Left kidney (tissue), 2 donors: ENCODE measurements around the gene EHBP1L1. TPM values are rescaled to one million over a fixed set of nuclear protein-coding genes. Genes with fewer than 3 reads are reported as not detected.

Experiments
- DNase-seq: peaks from one replicate; pipeline ENCODE4 v3.0.0-alpha.2; 2013
- polyA plus RNA-seq: library from polyadenylated mRNA; unstranded; fragments of 120-200 nt; gene quantifications from one replicate; pipeline ENCODE4 v1.2.1, GENCODE V29; 2013; ENCODE audit not compliant: insufficient read length

The EHBP1L1 gene
- polyA plus RNA-seq, 1 donor, result 19.0 TPM

GRCh38 chr11:65616575-65617001, 40.7 kb downstream of the EHBP1L1 start:
- no peak for DNase-seq

GRCh38 chr11:65617136-65617850, 41.4 kb downstream of the EHBP1L1 start:
- DNase-seq, result no peak

GRCh38 chr11:65617990-65618751, 42.3 kb downstream of the EHBP1L1 start:
- no peak for DNase-seq

- DNase-seq, result no peak
Observed at GRCh38 chr11:65618763-65619162, 42.9 kb downstream of the EHBP1L1 start.

GRCh38 chr11:65619281-65619928, 43.6 kb downstream of the EHBP1L1 start:
- no peak for DNase-seq

- DNase-seq, result no peak
Observed at GRCh38 chr11:65620666-65621065, 44.8 kb downstream of the EHBP1L1 start.

GRCh38 chr11:65621460-65621859, 45.6 kb downstream of the EHBP1L1 start:
- DNase-seq, result no peak

- DNase-seq, result no peak
Observed at GRCh38 chr11:65622011-65622410, 46.2 kb downstream of the EHBP1L1 start.

GRCh38 chr11:65623177-65623576, 47.3 kb downstream of the EHBP1L1 start:
- DNase-seq, result no peak

GRCh38 chr11:65623852-65624616, 48.2 kb downstream of the EHBP1L1 start:
- DNase-seq, result no peak

GRCh38 chr11:65624931-65625627, 49.2 kb downstream of the EHBP1L1 start:
- DNase-seq, result no peak

- no peak for DNase-seq
Observed at GRCh38 chr11:65625628-65626342, 49.9 kb downstream of the EHBP1L1 start.

GRCh38 chr11:65627202-65627601, 51.3 kb downstream of the EHBP1L1 start:
- no peak for DNase-seq

- no peak for DNase-seq
Observed at GRCh38 chr11:65629579-65629978, 53.7 kb downstream of the EHBP1L1 start.

- no peak for DNase-seq
Observed at GRCh38 chr11:65630215-65630614, 54.4 kb downstream of the EHBP1L1 start.

- no peak for DNase-seq
Observed at GRCh38 chr11:65633390-65634108, 57.7 kb downstream of the EHBP1L1 start.

GRCh38 chr11:65634109-65634436, 58.2 kb downstream of the EHBP1L1 start:
- DNase-seq, result no peak

GRCh38 chr11:65634440-65634839, 58.6 kb downstream of the EHBP1L1 start:
- no peak for DNase-seq

- no peak for DNase-seq
Observed at GRCh38 chr11:65634905-65635731, 59.3 kb downstream of the EHBP1L1 start.
